GM21367 (cell line): ENCODE data around the gene SHCBP1.
A peak's percentile ranks its signal among the peaks of the same experiment; 100 is the strongest.
"Not testable (repeated sequence)": the region's sequence is repeated elsewhere in the genome, so short reads cannot be mapped to it uniquely, and the experiment has no call there.

Experiments
- ATAC-seq: cut with Tn5 transposase; IDR thresholded peaks from one replicate; pipeline ENCODE4 v1.9.1; 2021; ENCODE audit not compliant: unreplicated experiment

SHCBP1 gene, protein sequence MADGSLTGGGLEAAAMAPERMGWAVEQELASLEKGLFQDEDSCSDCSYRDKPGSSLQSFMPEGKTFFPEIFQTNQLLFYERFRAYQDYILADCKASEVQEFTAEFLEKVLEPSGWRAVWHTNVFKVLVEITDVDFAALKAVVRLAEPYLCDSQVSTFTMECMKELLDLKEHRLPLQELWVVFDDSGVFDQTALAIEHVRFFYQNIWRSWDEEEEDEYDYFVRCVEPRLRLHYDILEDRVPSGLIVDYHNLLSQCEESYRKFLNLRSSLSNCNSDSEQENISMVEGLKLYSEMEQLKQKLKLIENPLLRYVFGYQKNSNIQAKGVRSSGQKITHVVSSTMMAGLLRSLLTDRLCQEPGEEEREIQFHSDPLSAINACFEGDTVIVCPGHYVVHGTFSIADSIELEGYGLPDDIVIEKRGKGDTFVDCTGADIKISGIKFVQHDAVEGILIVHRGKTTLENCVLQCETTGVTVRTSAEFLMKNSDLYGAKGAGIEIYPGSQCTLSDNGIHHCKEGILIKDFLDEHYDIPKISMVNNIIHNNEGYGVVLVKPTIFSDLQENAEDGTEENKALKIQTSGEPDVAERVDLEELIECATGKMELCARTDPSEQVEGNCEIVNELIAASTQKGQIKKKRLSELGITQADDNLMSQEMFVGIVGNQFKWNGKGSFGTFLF

DNA sequence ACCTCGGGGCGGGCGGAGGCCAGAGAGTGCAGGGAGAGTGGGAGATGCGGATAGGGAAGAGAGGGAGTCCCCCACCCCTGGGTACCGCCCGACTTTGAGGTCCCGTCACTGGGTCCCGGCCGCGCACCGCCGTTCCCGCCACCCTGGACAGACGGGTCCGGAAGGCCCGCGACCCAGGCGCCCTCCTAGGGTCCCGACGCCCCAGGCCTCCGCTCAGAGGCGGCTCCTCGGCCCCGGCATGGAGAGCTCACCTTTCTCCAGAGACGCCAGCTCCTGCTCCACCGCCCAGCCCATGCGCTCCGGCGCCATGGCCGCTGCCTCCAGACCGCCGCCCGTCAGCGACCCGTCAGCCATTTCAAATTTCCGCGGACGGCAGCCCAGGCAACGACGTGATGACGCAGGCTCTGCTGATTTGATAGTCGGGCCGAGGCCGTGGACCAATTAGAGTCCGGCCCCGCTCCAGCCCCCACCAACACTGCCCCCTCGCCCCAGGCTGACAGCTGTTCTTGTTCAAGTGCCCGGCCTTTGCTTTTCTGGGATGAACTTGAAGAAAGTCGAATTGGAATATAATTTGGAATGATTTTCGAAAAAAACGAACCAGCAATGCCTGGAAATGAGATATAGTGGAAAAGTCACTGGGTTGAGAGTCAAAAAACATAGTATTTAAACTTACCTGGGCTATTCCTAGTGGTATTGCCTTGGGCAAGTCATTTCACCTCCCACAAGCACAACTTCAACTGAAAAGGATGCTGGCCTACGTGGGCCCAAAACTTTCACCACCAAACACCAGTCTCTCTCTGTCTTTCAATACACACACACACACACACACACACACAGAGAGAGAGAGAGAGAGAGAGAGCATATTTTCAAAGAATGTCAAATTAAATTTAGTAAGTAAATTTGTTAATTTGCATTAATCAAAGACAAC lies at the start of gene SHCBP1:
Gene SHCBP1, minus strand, starts transcription at position 374 of the 928 bp plus-strand sequence. Its CDS starts 20 bp downstream, at position 354.
- ATAC-seq: peak; percentile 87

DNA sequence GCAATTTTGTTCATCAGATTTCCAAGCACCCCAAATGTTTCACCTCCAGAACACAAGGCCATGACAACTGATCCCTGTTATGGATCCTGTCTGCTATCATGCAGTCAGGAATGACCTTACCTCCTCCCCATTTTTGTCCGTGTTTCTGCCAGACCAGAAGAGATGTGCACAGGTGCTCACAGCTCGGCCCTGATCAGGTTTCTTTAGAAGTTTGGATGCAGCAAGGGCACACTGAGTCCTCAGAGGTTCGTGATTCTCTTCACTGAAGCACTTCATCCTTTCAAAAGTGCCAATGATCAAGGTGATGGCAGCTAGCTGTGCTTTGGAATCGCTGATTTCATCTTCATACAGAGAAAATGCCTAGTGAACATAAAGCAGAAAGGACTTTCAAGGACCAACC lies 40.9 kb upstream of the SHCBP1 start:
- no peak for ATAC-seq

DNA sequence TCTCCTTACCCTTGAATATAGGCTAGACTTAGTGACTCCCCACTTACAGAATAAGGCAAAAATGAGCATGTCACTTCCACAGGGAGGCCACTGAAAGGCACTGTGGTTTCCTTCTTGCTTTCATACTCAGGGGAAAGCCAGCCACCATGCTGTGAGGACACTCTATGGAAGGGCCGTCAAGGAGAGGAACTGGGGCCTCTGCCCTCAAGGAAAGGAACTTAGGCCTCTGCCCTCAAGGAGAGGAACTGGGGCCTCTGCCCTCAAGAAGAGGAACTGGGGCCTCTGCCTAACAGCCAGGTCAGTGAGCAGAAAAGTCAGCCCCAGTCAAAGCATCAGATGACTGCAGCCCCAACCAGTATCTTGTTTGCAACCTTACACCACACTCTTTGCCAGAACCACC lies 37.7 kb upstream of the SHCBP1 start:
- ATAC-seq: peak; percentile 97

DNA sequence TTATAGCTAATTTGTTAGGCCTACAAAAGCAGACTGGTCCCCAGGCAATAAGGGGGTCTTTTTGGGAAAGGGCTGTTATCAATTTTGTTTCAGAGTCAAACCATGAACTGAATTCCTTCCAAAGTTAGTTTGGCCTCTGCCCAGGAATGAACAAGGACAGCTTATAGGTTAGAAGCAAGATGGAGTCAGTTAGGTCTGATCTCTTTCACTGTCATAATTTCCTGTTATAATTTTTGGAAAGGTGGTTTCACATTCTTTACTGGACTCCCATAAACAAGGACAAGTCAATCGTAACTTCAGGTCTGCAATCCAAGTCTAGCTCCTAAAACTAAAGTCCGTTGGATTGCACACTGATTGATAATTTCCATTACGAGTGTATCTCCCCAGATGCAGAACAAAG lies 30.1 kb upstream of the SHCBP1 start:
- ATAC-seq: no peak

DNA sequence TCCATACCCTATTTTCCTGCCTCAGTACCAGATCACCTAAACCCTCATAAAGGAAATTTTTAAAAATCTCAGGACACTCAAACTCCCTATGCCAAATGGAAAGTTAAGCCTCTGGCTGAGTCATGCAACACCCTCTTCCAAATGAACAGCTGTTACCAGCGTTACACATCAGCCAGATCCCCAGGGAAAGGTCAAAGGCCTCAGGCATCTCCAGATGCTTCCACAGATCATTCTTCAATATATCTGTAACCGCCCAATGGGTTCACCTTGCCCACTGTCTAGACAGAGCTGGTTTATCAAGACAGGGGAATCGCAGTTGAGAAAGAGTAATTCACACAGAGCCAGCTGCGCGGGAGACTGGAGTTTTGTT lies 29.1 kb upstream of the SHCBP1 start:
- ATAC-seq: no peak

DNA sequence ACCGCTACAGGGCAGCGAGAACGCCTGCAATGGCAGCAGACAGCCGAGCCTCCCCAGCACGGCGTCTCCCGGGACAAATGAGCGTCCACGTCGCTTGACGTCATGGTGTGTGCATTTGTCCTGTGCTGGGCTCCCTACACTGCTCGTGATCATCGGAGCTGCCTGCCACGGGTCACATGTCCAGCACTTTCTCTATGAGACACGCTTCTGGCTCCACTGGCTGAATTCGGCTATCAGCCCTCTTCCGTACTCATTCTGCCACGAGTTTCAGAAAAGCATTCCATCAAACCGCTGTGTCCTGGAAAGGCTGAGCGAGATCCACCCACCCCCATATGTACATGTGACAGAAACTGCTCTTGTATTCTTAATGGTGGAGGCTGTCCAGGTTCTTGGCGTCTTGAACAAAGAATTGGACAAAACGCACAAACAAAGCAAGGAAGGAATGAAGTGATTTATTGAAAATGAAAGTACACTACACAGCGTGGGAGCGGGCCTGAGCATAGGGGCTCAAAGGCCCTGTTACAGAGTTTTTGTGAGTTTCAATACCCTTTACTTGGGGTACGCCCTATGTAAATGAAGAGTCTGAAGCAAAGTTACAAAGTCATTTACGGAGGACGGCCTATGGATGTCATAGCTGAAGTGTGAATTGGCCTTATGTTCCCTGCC lies 28.5 kb upstream of the SHCBP1 start:
- ATAC-seq: no peak

DNA sequence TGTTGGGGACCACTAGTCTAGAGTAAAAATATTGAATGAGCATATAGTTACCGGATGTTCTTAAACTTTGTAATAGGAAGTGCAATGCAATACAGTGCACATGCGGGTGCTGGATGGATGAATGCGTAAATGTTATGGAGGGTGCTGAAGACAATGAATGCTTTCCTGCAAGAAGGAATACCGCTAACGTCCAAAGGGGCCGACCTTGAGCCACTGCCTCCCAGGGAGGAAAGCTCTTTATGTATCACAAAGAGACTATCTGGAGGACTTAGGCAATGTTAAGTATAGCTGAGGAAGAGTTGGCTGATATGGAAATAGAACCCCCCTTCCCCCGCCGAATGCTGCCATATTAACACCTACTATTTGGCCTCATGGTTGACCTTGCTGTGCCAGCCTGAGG lies 27.5 kb upstream of the SHCBP1 start:
- no peak for ATAC-seq

DNA sequence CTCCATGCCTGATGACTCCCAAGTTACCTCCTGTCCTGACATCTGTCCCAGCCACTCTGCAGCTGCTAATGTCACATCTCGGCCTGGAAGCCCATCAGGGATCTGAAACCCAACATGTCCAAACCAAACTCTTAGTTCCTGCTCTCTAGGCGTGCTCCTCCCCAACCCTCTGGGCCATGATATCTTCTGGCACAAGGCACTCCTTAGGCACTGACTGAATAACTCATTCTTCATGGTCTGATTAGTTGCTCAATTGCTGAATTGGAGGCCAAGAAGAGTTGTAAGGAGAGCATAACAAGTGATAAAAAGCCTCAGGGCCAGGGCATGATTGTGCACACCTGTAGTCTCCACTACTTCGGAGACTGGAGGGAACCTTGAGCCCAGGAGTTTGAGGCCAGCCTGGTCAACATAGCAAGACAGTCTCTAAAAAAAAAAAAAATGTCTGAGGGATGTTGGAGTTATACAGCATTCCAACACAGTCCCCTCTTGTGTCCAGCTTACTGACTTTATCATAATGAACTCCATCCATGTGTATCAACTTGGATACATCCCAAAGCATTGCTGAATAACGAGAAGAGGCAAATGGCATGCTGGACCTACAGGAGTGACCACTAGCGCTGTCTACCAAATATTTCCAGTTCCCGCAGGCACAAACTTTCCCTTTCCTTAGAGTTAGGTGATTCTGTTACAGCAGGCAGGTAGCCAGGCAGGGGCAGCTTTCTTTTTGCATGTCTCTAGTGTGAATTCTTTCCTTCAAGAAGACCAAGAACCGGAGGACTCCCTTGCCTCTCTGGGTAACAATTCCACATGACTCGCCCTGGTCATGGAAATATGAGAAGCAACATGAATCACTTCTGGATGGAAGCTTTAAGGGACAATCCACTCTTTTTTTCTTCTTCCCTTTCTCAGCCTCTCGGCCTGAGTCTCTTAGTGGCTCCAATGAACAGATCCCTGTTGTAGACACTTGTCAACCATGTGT lies 18.1 kb upstream of the SHCBP1 start:
- no peak for ATAC-seq

DNA sequence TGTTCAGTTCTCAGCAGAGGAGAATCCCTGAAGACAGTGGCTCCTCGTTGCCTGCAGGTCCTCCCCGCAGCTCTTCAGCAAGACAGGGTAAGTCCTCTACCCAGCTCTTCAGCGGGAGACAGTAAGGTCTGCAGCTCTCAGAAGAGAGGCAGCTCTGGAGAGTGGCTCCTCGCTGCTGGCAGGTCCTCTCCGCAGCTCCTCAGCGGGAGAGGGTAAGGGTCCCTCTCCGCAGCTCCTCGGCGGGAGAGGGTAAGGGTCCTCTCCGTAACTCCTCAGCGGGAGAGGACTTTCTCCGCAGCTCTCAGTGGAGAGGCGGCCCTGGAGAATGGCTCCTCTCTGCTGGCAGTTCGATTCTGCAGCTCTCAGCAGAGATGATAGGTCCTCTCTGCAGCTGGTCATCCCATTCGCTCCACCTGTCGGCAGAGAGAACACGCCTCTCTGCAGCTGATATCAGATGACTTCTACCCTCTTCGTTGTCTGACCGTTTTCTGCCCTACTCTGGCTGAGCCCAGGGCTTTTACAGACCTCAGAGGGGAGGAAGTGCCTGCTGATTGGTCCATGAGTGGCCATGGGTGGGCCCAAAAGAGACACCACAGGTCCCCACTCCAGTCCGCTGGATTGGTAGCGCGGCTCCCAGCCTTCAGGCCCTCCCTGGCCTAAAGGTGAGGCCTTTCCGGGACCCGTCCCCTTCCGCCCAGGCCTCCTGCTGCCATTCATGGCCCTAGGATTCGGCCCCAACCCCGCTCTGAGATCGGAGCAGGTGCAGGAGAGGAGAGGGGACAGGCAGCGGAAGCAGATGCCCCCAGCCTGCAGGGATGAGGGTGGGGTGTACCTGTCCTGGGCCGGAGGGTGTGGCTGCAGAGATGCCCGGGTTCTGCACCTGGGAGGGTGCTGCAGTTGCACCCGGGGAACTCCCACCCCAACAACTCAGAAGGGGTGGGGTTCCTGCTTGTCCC lies 11.9 kb upstream of the SHCBP1 start:
- no peak for ATAC-seq

DNA sequence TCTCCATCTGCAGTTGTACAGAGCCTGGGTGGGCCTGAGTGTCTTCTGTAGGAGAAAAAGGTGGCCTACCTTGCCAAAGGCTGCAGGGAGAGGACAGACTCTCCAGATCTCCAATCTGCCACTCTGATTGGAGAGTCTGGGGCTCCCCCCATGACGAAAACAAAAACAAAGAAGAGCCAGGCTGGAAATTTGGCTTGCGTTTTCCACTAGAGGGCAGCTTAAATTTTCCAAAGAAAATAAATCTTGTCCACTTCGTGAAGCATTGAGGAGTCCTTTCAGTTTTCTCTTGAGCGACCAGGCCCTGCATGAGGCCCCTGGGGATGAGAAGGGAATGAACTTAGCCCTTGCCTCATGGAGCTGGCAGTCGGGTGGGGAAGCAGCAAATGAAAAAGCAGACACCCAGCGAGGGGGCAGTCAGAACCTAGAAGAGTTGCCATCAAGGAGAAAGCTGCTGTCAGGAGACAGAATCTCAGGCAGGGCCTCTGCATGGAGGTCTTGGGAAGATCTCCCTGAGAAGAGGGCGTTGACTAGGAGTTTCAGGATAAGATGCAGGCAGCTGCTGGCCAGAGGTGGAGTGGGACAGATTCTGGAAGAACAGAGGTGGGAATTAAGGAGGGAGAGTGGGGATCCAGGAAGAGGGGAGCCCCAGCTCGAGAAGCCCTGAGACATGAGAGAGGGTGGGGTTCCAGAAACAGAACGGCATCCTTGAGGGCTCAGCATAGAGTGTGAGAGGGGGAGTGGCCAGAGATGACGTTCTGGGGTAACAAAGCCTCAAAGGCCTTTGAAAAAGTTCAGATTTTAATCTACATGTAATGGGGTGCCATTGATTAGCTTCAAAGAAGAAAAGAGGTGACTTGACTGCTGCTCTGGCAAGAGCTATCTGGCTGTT lies 8.4 kb upstream of the SHCBP1 start:
- ATAC-seq: no peak

DNA sequence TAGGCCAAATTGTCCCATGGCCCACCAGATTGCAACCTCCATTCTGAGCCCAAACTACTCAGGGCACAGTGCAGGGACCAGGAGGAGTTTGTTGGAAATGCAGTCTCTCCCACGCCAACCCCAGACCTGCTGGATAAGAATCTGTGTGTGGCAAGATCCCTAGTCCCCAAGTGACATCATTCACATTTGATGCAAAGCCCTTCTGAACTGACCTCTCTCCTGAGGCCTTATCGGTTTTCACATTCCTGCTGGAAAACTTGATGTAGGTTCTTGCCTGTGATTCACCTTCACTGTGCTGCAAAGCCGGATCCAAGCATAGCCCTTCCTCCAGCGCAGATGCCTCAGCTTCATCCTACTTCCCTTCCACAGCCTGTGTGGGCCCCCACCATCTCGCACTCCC lies 6.6 kb upstream of the SHCBP1 start:
- ATAC-seq: no peak

DNA sequence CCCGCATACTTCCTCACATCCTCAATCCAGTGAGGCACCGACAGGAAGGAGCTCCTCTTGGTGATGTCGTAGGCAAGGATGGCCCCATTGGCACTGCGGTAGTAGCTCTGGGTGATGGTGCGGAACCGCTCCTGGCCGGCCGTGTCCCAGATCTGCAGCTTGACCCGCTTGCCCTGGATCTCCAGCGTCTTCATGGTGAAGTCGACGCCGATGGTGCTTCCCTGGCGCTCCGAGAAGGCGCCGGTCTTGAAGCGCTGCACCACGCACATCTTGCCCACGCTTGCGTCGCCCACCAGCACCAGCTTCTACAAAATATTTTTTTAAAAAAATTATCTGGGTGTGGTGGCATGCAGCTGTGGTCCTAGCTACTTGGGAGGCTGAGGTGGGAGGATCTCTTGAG lies 5.5 kb upstream of the SHCBP1 start:
- not testable (repeated sequence) for ATAC-seq

DNA sequence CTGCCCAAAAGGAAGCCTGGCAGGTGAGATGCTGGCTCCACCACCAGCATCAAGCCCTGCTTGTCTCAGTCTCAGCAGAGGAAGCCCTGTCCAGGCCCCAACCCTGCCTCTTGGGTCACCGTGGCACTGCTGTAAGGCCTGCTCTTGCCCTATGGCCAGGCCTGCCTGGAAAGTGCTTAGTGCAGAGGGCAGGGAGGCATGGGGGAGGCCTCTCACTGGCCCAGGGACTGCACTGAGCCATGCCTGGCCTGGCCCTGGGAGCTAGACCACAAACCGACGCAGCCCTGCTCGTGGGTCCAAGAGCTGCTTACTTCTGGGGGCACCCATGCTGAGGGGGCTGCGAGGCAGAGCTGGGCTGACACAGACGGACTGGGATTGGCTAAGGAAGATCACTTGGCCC lies 3.7 kb upstream of the SHCBP1 start:
- not testable (repeated sequence) for ATAC-seq

DNA sequence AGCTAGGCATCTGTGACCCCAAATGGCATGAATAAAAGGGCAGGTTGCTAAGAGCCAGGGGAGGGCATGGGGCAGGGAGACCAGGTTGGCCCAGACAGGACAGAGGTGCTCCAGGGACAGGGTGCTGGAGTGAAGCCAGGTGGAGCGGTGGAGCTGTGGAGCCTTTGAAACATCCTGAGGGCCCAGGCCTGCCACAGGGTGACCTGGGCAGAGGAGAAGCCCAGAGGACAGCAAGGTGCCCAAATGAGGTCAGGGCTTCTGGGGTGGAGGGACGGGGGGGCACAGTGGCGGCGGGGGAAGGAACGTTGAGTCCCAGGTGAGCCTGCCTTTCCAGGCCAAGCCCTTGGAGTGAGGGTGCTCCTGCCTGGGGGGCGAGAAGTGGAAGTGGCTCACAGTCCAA lies 2.5 kb upstream of the SHCBP1 start:
- not testable (repeated sequence) for ATAC-seq

DNA sequence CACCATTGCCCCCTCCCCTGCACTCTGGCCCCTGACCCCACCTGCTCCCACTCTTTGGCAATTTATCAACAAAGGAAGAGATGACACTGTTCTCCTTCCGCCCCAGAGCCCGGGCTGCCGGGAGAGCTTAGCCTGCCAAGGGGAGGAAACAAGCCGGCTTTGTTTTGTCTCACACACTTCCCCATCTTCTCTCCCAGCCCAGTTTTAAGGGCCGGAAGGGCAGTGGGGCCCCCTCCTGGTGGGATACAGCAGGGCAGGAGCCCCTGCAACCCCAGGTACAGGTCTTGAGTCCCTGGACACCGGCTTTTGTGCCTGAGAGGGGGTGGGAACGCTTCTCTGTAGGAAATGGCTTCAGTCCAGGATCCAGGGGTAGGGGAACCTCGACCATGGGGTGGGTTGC lies 2.1 kb upstream of the SHCBP1 start:
- ATAC-seq: not testable (repeated sequence)

DNA sequence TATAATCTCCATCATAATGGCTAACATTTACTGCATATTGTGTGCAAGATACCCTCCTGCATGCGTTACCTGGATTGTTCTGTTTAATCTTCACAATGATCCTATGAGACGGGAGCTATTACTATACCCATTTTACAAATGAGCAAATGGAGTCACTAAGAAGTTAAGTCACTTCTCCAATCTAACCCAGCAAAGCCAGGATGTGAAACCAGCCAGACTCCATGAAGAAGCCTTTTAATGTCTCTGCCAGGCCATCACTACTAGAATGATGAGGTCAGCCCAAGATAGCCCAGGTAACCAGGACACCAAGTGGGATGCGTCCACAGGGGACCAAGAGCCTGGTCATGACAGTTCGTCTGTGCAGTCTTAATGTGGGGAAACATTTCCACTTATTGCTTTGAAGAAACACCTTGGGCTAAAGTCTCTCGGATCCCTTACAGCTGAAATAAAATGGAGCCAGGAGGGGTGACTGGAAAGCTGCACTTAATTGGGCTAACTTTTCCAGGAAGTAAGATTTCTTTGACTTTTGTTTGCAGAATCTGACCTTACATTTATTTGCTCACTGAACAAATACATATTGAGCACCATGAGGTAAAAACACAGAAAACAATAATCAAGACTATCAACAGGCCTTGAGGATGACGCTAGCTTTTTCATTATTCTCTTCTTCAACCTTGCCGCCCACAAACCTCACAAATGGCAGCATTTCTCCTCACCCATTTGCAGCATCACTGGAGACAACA lies 926 bp upstream of the SHCBP1 start:
- ATAC-seq: no peak
